ENCODE measurements around the gene SLC35A3. TPM values are rescaled to one million over a fixed set of nuclear protein-coding genes. Genes with fewer than 3 reads are reported as not detected.
A peak's percentile ranks its signal among the peaks of the same experiment; 100 is the strongest.
"Not testable (repeated sequence)": the region's sequence is repeated elsewhere in the genome, so short reads cannot be mapped to it uniquely, and the experiment has no call there.

The SLC35A3 gene
- total RNA-seq, 2 donors from 2014 or later: 22.2 to 26.6 TPM

DNA sequence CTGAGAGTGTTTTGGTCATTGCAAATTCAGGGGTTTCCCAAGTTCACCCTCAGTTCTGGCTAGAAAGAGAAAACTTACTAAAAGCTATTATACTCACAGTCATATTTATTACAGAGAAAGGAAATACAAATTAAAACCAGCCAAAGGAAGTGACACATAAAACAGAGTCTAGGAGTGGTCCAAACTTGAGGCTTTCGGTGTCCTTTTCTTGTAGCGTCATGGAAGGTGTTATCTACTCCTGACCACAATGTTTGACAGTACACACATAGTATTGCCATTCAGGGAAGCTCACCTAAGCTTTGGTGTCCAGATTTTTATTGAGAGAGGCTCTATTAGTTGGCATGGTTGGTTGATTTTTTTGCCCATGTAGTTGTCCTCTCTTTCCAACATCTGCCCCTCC is 59.0 kb downstream of the SLC35A3 start:
- peak; percentile 72 for DNase-seq (ENCODE audit: low spot score)
- ATAC-seq: peak; percentile 93 to 98
- Mint-ChIP-seq H3K4me3 (peak overlapping the region; percentile 83), H3K36me3 (no peaks in the 10 kb centered on the region), H3K27me3 (no peaks in the 10 kb centered on the region), H3K27ac (peak overlapping the region; percentile 96 to 99), H3K9me3 (no peaks in the 10 kb centered on the region), H3K4me1 (ENCODE audit: low read depth in 2 of 2) (peaks cover 14 to 20% of the 10 kb centered on the region in 2 donors)

DNA sequence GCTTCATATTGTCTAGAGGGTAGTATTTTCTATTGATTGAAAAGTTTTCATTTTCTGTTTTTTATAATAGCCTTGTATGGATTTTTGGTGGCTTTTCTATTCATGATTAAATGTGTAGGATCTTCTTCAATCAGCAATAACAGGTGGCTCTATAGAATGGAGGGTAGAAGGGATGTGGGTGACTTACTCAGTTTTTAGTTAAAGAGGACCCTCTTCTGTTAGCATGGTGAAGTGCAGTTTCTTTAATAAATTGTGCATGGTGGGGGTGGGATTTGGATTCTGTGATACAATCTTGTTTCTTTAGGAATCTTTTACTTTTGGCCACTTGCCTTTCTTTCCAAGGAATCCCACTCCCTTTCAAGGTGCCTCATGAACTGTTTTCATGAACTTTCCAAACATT is 64.7 kb downstream of the SLC35A3 start:
- Mint-ChIP-seq H3K27ac (peak overlapping the region in 1 of 2 donors; percentile 28), H3K4me3 (no peak overlapping the region), H3K9me3 (no peaks in the 10 kb centered on the region), H3K27me3 (no peaks in the 10 kb centered on the region), H3K4me1 (ENCODE audit: low read depth in 2 of 2) (peaks cover 15 to 30% of the 10 kb centered on the region in 2 donors), H3K36me3 (peaks cover 8% of the 10 kb centered on the region)
- ATAC-seq (no peak), DNase-seq (ENCODE audit: low spot score) (no peak)

- H3K27me3 Mint-ChIP-seq: no peaks in the 10 kb centered on the region
- no peak overlapping the region for H3K27ac Mint-ChIP-seq
- H3K4me3 Mint-ChIP-seq: no peak overlapping the region
- no peaks in the 10 kb centered on the region for H3K9me3 Mint-ChIP-seq
- DNase-seq (ENCODE audit: low spot score): no peak
- peaks cover 8% of the 10 kb centered on the region for H3K36me3 Mint-ChIP-seq
- peaks cover 19 to 36% of the 10 kb centered on the region in 2 donors for H3K4me1 Mint-ChIP-seq (ENCODE audit: low read depth in 2 of 2)
- no peak for ATAC-seq
Measured at GRCh38 chr1:100035214-100035613, 65.4 kb downstream of the SLC35A3 start.

DNA sequence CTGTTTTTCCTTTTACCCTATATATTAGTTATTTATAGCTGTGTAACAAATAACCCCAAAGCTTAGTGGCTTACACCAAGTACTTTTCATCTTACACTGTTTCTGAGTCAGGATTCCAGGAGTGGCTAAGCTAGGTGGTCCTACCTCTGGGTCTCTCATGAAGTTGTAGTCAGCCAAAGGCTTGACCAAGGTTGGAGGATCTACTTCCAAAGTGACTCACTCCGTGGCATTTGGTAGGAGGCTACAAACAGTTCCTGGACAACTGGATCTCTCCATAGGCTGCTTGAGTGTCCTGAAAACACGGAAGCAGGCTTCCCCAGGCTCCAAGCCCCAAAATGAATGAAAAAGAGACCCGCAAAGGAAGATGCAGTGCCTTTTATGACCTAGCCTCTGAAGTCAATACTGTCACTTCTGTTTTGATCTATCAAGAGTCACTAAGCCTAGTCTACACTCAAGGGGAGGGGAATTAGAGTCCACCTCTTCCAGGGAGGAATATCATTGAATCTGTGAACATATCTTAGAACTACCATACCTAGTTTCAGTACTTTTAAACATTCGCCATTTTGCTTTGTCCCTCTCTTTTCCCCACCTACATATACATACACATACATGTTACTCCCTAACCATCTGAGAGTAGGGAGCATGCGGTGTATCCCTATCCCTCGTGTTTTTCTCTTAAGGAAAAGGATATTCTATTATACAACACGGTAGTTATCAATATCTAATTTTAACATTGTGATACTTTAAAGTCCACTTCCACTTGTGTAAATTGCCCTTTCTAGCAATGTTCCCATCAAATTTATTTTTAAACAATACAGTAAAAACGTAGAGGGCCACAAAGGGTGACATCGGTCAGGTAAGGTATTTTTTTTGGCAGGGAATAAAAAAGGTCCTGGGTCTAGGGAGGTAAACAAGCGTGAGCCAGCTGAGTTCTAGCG is 67.2 kb downstream of the SLC35A3 start:
- Mint-ChIP-seq H3K27ac (peak overlapping the region; percentile 98), H3K4me3 (peak overlapping the region; percentile 97), H3K27me3 (no peaks in the 10 kb centered on the region), H3K9me3 (no peaks in the 10 kb centered on the region), H3K36me3 (peaks cover 8% of the 10 kb centered on the region), H3K4me1 (ENCODE audit: low read depth in 2 of 2) (peaks cover 19 to 47% of the 10 kb centered on the region in 2 donors)
- DNase-seq (ENCODE audit: low spot score): no peak
- no peak for ATAC-seq

DNA sequence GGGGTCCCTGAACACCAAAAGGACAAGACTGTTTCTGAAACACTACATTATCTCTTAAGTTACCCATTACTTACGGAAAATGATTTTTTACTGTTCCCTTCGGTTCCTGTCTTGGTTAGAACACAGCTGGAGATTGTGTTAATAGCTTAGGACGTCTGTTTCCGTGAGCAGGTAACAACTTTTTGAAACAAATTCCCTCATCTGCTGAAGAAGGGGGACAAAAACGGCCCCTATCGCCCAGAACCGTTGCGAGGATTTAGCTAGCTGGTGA is 67.8 kb downstream of the SLC35A3 start:
- peaks cover 21 to 52% of the 10 kb centered on the region in 2 donors for H3K4me1 Mint-ChIP-seq (ENCODE audit: low read depth in 2 of 2)
- H3K36me3 Mint-ChIP-seq: peaks cover 8% of the 10 kb centered on the region
- peak overlapping the region; percentile 98 for H3K27ac Mint-ChIP-seq

GRCh38 chr1:100037927-100038659 is 68.3 kb downstream of the SLC35A3 start:
- Mint-ChIP-seq H3K36me3 (peaks cover 8% of the 10 kb centered on the region), H3K4me1 (ENCODE audit: low read depth in 2 of 2) (peaks cover 26 to 57% of the 10 kb centered on the region in 2 donors), H3K4me3 (peak overlapping the region; percentile 97), H3K9me3 (no peaks in the 10 kb centered on the region), H3K27ac (peak overlapping the region; percentile 98), H3K27me3 (no peaks in the 10 kb centered on the region)
- ATAC-seq: peak; percentile 96 to 98
- DNase-seq (ENCODE audit: low spot score): peak; percentile 91

More for the DNA sequence above, 67.8 kb downstream of the SLC35A3 start:
- no peaks in the 10 kb centered on the region for H3K9me3 Mint-ChIP-seq
- DNase-seq (ENCODE audit: low spot score) (no peak), ATAC-seq (no peak)
- H3K4me3 Mint-ChIP-seq: peak overlapping the region; percentile 97
- no peaks in the 10 kb centered on the region for H3K27me3 Mint-ChIP-seq

GRCh38 chr1:100038660-100039287 is 69.0 kb downstream of the SLC35A3 start:
- Mint-ChIP-seq H3K4me3 (peak overlapping the region; percentile 97), H3K36me3 (peaks cover 11% of the 10 kb centered on the region), H3K9me3 (no peaks in the 10 kb centered on the region), H3K27ac (peak overlapping the region; percentile 98), H3K27me3 (no peaks in the 10 kb centered on the region), H3K4me1 (ENCODE audit: low read depth in 2 of 2) (peaks cover 31 to 60% of the 10 kb centered on the region in 2 donors)
- peak; percentile 79 to 83 for ATAC-seq
- DNase-seq (ENCODE audit: low spot score): peak; percentile 83

GRCh38 chr1:100039591-100039990 is 69.8 kb downstream of the SLC35A3 start:
- ATAC-seq (no peak), DNase-seq (ENCODE audit: low spot score) (no peak)
- peaks cover 39 to 63% of the 10 kb centered on the region in 2 donors for H3K4me1 Mint-ChIP-seq (ENCODE audit: low read depth in 2 of 2)
- peak overlapping the region; percentile 97 for H3K4me3 Mint-ChIP-seq
- no peaks in the 10 kb centered on the region for H3K27me3 Mint-ChIP-seq
- no peaks in the 10 kb centered on the region for H3K9me3 Mint-ChIP-seq
- peaks cover 16% of the 10 kb centered on the region for H3K36me3 Mint-ChIP-seq
- H3K27ac Mint-ChIP-seq: peak overlapping the region; percentile 98

- peak overlapping the region; percentile 2 to 18 for H3K27ac Mint-ChIP-seq
- DNase-seq (ENCODE audit: low spot score) (no peak), ATAC-seq (no peak)
- H3K36me3 Mint-ChIP-seq: peaks cover 13% of the 10 kb centered on the region
- peak overlapping the region; percentile 14 for H3K4me3 Mint-ChIP-seq
- no peaks in the 10 kb centered on the region for H3K27me3 Mint-ChIP-seq
- peaks cover 59 to 70% of the 10 kb centered on the region in 2 donors for H3K4me1 Mint-ChIP-seq (ENCODE audit: low read depth in 2 of 2)
- no peaks in the 10 kb centered on the region for H3K9me3 Mint-ChIP-seq
Measured at GRCh38 chr1:100045206-100045605, 75.4 kb downstream of the SLC35A3 start.

GRCh38 chr1:100047235-100047708 is 77.5 kb downstream of the SLC35A3 start:
- Mint-ChIP-seq H3K4me3 (peak overlapping the region; percentile 72), H3K27ac (peak overlapping the region; percentile 71 to 89), H3K4me1 (ENCODE audit: low read depth in 2 of 2) (peaks cover 56 to 62% of the 10 kb centered on the region in 2 donors), H3K36me3 (peaks cover 13% of the 10 kb centered on the region)
- not testable (repeated sequence) for ATAC-seq; DNase-seq (ENCODE audit: low spot score); H3K9me3 Mint-ChIP-seq; H3K27me3 Mint-ChIP-seq

GRCh38 chr1:100050139-100050538 is 80.3 kb downstream of the SLC35A3 start:
- Mint-ChIP-seq H3K36me3 (peaks cover under 1% of the 10 kb centered on the region), H3K9me3 (no peaks in the 10 kb centered on the region), H3K4me3 (no peak overlapping the region), H3K27me3 (no peaks in the 10 kb centered on the region), H3K27ac (peak overlapping the region in 1 of 2 donors; percentile 89), H3K4me1 (ENCODE audit: low read depth in 2 of 2) (peaks cover 37 to 48% of the 10 kb centered on the region in 2 donors)
- DNase-seq (ENCODE audit: low spot score) (no peak), ATAC-seq (no peak)

GRCh38 chr1:100051401-100051800 is 81.6 kb downstream of the SLC35A3 start:
- Mint-ChIP-seq H3K9me3 (no peaks in the 10 kb centered on the region), H3K27ac (no peak overlapping the region), H3K4me1 (ENCODE audit: low read depth in 2 of 2) (peaks cover 32 to 46% of the 10 kb centered on the region in 2 donors), H3K36me3 (peaks cover 4% of the 10 kb centered on the region), H3K4me3 (no peak overlapping the region), H3K27me3 (no peaks in the 10 kb centered on the region)
- DNase-seq (ENCODE audit: low spot score) (no peak), ATAC-seq (no peak)

GRCh38 chr1:100051893-100052292 is 82.1 kb downstream of the SLC35A3 start:
- H3K36me3 Mint-ChIP-seq: peaks cover 4% of the 10 kb centered on the region
- H3K27ac Mint-ChIP-seq: no peak overlapping the region
- peaks cover 31 to 45% of the 10 kb centered on the region in 2 donors for H3K4me1 Mint-ChIP-seq (ENCODE audit: low read depth in 2 of 2)
- H3K9me3 Mint-ChIP-seq: no peaks in the 10 kb centered on the region
- no peak overlapping the region for H3K4me3 Mint-ChIP-seq
- no peak for DNase-seq (ENCODE audit: low spot score)
- ATAC-seq: no peak
- H3K27me3 Mint-ChIP-seq: no peaks in the 10 kb centered on the region
